HEK293 (cell line): ENCODE results near the gene MEFV.

ENCODE experiments used
- GFI1B ChIP-seq: fragments of 450-650 bp; formaldehyde crosslinking; IDR thresholded peaks from 2 replicates; pipeline ENCODE4 v1.5.1; 2016; ENCODE audit warnings: missing biosample characterization, missing genetic modification characterization
- KLF9 ChIP-seq: fragments of 450-650 bp; formaldehyde crosslinking; IDR thresholded peaks from 2 replicates; pipeline ENCODE4 v1.5.1; 2016; ENCODE audit warnings: missing biosample characterization, missing genetic modification characterization, low read depth
- PATZ1 ChIP-seq: fragments of 450-650 bp; formaldehyde crosslinking; IDR thresholded peaks from 2 replicates; pipeline ENCODE4 v1.5.1; 2016; ENCODE audit warnings: missing biosample characterization, missing genetic modification characterization
- PBX3 ChIP-seq: sonication (generic); formaldehyde crosslinking; IDR thresholded peaks from 2 replicates; pipeline ENCODE4 v1.8.1; 2022; ENCODE audit warnings: mild to moderate bottlenecking, moderate library complexity, missing genetic modification reagents
- PRDM10 ChIP-seq: fragments of 450-650 bp; formaldehyde crosslinking; IDR thresholded peaks from 2 replicates; pipeline ENCODE4 v1.5.1; 2016; ENCODE audit warnings: missing biosample characterization, missing genetic modification characterization
- ZBTB1 ChIP-seq: fragments of 450-650 bp; formaldehyde crosslinking; IDR thresholded peaks from 2 replicates; pipeline ENCODE4 v1.5.1; 2016; ENCODE audit warnings: missing biosample characterization, missing genetic modification characterization
- ZFP3 ChIP-seq: fragments of 450-650 bp; formaldehyde crosslinking; IDR thresholded peaks from 2 replicates; pipeline ENCODE4 v1.5.1; 2016; ENCODE audit warnings: low read depth, missing biosample characterization, missing genetic modification characterization
- ZNF16 ChIP-seq: fragments of 450-650 bp; formaldehyde crosslinking; IDR thresholded peaks from 2 replicates; pipeline ENCODE4 v1.5.1; 2016; ENCODE audit warnings: low read depth, missing biosample characterization, missing genetic modification characterization
- ZNF18 ChIP-seq: fragments of 450-650 bp; formaldehyde crosslinking; IDR thresholded peaks from 2 replicates; pipeline ENCODE4 v1.5.1; 2016; ENCODE audit warnings: missing biosample characterization, missing genetic modification characterization
- ZNF2 ChIP-seq: fragments of 450-650 bp; formaldehyde crosslinking; IDR thresholded peaks from 2 replicates; pipeline ENCODE4 v1.5.1; 2016; ENCODE audit warnings: missing biosample characterization, missing genetic modification characterization
- ZNF211 ChIP-seq: fragments of 450-650 bp; formaldehyde crosslinking; IDR thresholded peaks from 2 replicates; pipeline ENCODE4 v1.5.1; 2016; ENCODE audit warnings: low read depth, missing biosample characterization, missing genetic modification characterization
- ZNF221 ChIP-seq: fragments of 450-650 bp; formaldehyde crosslinking; IDR thresholded peaks from 2 replicates; pipeline ENCODE4 v1.5.1; 2017; ENCODE audit warnings: missing biosample characterization, missing genetic modification characterization, borderline replicate concordance
- ZNF280D ChIP-seq: fragments of 450-650 bp; formaldehyde crosslinking; IDR thresholded peaks from 2 replicates; pipeline ENCODE4 v1.5.1; 2016; ENCODE audit warnings: missing biosample characterization, missing genetic modification characterization
- ZNF335 ChIP-seq: fragments of 450-650 bp; formaldehyde crosslinking; conservative IDR thresholded peaks from 2 replicates; pipeline ENCODE4 v1.5.1; 2016; ENCODE audit warnings: missing biosample characterization, missing genetic modification characterization
- ZNF433 ChIP-seq: fragments of 450-650 bp; formaldehyde crosslinking; IDR thresholded peaks from 2 replicates; pipeline ENCODE4 v1.5.1; 2016; ENCODE audit warnings: missing biosample characterization, missing genetic modification characterization, low read depth
- ZNF549 ChIP-seq: fragments of 450-650 bp; IDR thresholded peaks from 2 replicates; pipeline ENCODE4 v1.5.1; 2018; ENCODE audit warnings: missing biosample characterization, missing genetic modification characterization, mild to moderate bottlenecking, inconsistent platforms, moderate library complexity
- ZNF555 ChIP-seq: fragments of 450-650 bp; formaldehyde crosslinking; conservative IDR thresholded peaks from 2 replicates; pipeline ENCODE4 v1.5.1; 2017; ENCODE audit warnings: missing biosample characterization, mild to moderate bottlenecking, missing genetic modification characterization, inconsistent platforms
- ZNF561 ChIP-seq: fragments of 450-650 bp; IDR thresholded peaks from 2 replicates; pipeline ENCODE4 v1.5.1; 2018; ENCODE audit warnings: missing biosample characterization, missing genetic modification characterization, borderline replicate concordance
- ZNF610 ChIP-seq: fragments of 450-650 bp; formaldehyde crosslinking; IDR thresholded peaks from 2 replicates; pipeline ENCODE4 v1.5.1; 2016; ENCODE audit warnings: missing biosample characterization, missing genetic modification characterization, borderline replicate concordance
- ZNF677 ChIP-seq: fragments of 450-650 bp; IDR thresholded peaks from 2 replicates; pipeline ENCODE4 v1.5.0; 2018; ENCODE audit warnings: missing biosample characterization, mild to moderate bottlenecking, missing genetic modification characterization, moderate library complexity
- ZNF701 ChIP-seq: fragments of 450-650 bp; formaldehyde crosslinking; IDR thresholded peaks from 2 replicates; pipeline ENCODE4 v1.5.1; 2016; ENCODE audit warnings: missing biosample characterization, missing genetic modification characterization
- ZNF747 ChIP-seq: fragments of 450-650 bp; formaldehyde crosslinking; IDR thresholded peaks from 2 replicates; pipeline ENCODE4 v1.5.1; 2016; ENCODE audit warnings: missing biosample characterization, missing genetic modification characterization
- ZNF768 ChIP-seq: fragments of 450-650 bp; formaldehyde crosslinking; IDR thresholded peaks from 2 replicates; pipeline ENCODE4 v1.5.1; 2018; ENCODE audit warnings: missing biosample characterization, mild to moderate bottlenecking, missing genetic modification characterization
- ZNF777 ChIP-seq: fragments of 450-650 bp; formaldehyde crosslinking; IDR thresholded peaks from 2 replicates; pipeline ENCODE4 v1.5.1; 2017; ENCODE audit warnings: missing biosample characterization, missing genetic modification characterization, borderline replicate concordance
- ZNF785 ChIP-seq: fragments of 450-650 bp; formaldehyde crosslinking; IDR thresholded peaks from 2 replicates; pipeline ENCODE4 v1.5.1; 2016; ENCODE audit warnings: missing biosample characterization, missing genetic modification characterization
- ZNF792 ChIP-seq: fragments of 450-650 bp; formaldehyde crosslinking; IDR thresholded peaks from 2 replicates; pipeline ENCODE4 v1.5.1; 2016; ENCODE audit warnings: missing biosample characterization, missing genetic modification characterization
- ZNF837 ChIP-seq: fragments of 450-650 bp; formaldehyde crosslinking; IDR thresholded peaks from 2 replicates; pipeline ENCODE4 v1.5.1; 2016; ENCODE audit warnings: missing biosample characterization, missing genetic modification characterization
- ZSCAN30 ChIP-seq: fragments of 450-650 bp; IDR thresholded peaks from 2 replicates; pipeline ENCODE4 v1.5.1; 2018; ENCODE audit warnings: missing biosample characterization, mild to moderate bottlenecking, missing genetic modification characterization, moderate library complexity
- ZXDB ChIP-seq: fragments of 450-650 bp; formaldehyde crosslinking; IDR thresholded peaks from 2 replicates; pipeline ENCODE4 v1.5.1; 2016; ENCODE audit warnings: missing biosample characterization, missing genetic modification characterization

MEFV gene

GRCh38 chr16:3282730-3283542 is 26.5 kb upstream of the MEFV start, which contains the start of gene ZNF263 (continued):
- TF ChIP-seq ZNF18 (no peak), ZFP3 (no peak), ZNF561 (tag by site-specific recombination) (peak; percentile 81; the same call in 1 of the 2 replicates), ZXDB (tag by site-specific recombination) (peak; percentile 99), ZNF549 (tag by site-specific recombination) (no peak), ZNF677 (tag by site-specific recombination) (no peak), ZNF837 (tag by site-specific recombination) (no peak), ZNF610 (tag by site-specific recombination) (no peak; the same call in 1 of the 2 replicates), PBX3 (no peak), ZNF792 (no peak), KLF9 (peak; percentile 90), ZNF785 (tag by site-specific recombination) (peak; percentile 90), ZBTB1 (tag by site-specific recombination) (no peak), ZNF221 (tag by site-specific recombination) (no peak), PRDM10 (tag by site-specific recombination) (peak; percentile 84), ZNF747 (tag by site-specific recombination) (no peak), PATZ1 (tag by site-specific recombination) (peak; percentile 81), ZNF701 (tag by site-specific recombination) (no peak), ZNF2 (tag by site-specific recombination) (peak; percentile 47; the same call in 1 of the 2 replicates), ZNF768 (tag by site-specific recombination) (no peak), ZNF16 (tag by site-specific recombination) (no peak), ZNF433 (no peak), GFI1B (no peak), ZNF777 (tag by site-specific recombination) (peak; percentile 79; the same call in 1 of the 2 replicates), ZNF555 (tag by site-specific recombination) (no peak), ZNF211 (tag by site-specific recombination) (no peak), ZNF335 (tag by site-specific recombination) (peak; percentile 84), ZNF280D (no peak), ZSCAN30 (tag by site-specific recombination) (peak; percentile 78; the same call in 1 of the 2 replicates)
